Liver (tissue), 9 donors: ENCODE results near the gene CGB5. TPM values are rescaled to one million over a fixed set of nuclear protein-coding genes. Genes with fewer than 3 reads are reported as not detected.
"Not testable (repeated sequence)": the region's sequence is repeated elsewhere in the genome, so short reads cannot be mapped to it uniquely, and the experiment has no call there.

ENCODE experiments used
- DNase-seq: peaks from one replicate; pipeline ENCODE4 v3.0.0-alpha.2; 2017; ENCODE audit warnings: low spot score
- H3K27ac ChIP-seq, 2 donors: one replicate each; pipeline ENCODE4 v1.7.0; 2013; ENCODE audit warnings: inconsistent platforms in 2 of 2, low read length in 2 of 2, control low read depth in 1 of 2, low read depth in 1 of 2, mild to moderate bottlenecking in 1 of 2
- H3K27me3 ChIP-seq, 4 donors: one replicate each; pipeline versions ENCODE4 v1.6.1 to v1.7.0; 2013; ENCODE audit warnings: low read length in 3 of 4, inconsistent platforms in 1 of 4, mild to moderate bottlenecking in 1 of 4, moderate library complexity in 1 of 4; ENCODE audit not compliant: control insufficient read depth in 4 of 4, insufficient read depth in 4 of 4
- H3K36me3 ChIP-seq, 4 donors: one replicate each; pipeline versions ENCODE4 v1.6.1 to v1.7.0; 2013; ENCODE audit warnings: low read length in 3 of 4, mild to moderate bottlenecking in 3 of 4, low read depth in 1 of 4, moderate library complexity in 1 of 4; ENCODE audit not compliant: control insufficient read depth in 4 of 4, insufficient read depth in 3 of 4
- H3K4me1 ChIP-seq, 4 donors: one replicate each; pipeline versions ENCODE4 v1.6.1 to v1.7.0; 2013; ENCODE audit warnings: low read length in 3 of 4, mild to moderate bottlenecking in 3 of 4, moderate library complexity in 1 of 4; ENCODE audit not compliant: control insufficient read depth in 4 of 4, insufficient read depth in 4 of 4
- H3K4me3 ChIP-seq, 3 donors: one replicate each; pipeline versions ENCODE4 v1.6.1 to v1.7.0; 2013; ENCODE audit warnings: low read length in 3 of 3, control low read depth in 1 of 3, low read depth in 1 of 3, mild to moderate bottlenecking in 1 of 3
- H3K9ac ChIP-seq, 2 donors: one replicate each; pipeline ENCODE4 v1.7.0; 2013; ENCODE audit warnings: low read length in 2 of 2, mild to moderate bottlenecking in 2 of 2, moderate library complexity in 2 of 2, control low read depth in 1 of 2, low read depth in 1 of 2
- H3K9me3 ChIP-seq, 4 donors: one replicate each; pipeline versions ENCODE4 v1.6.1 to v1.7.0; 2013; ENCODE audit warnings: low read length in 3 of 4; ENCODE audit not compliant: control insufficient read depth in 4 of 4
- EGR1 ChIP-seq, 2 donors: IDR thresholded peaks; 2 replicates each; pipeline ENCODE4 v1.6.1; 2016 to 2018; ENCODE audit warnings: antibody characterized with exemption in 2 of 2, low read depth in 2 of 2
- FOXA1 ChIP-seq: IDR thresholded peaks from 2 replicates; pipeline ENCODE4 v1.6.1; 2016; ENCODE audit warnings: antibody characterized with exemption
- FOXA2 ChIP-seq: IDR thresholded peaks from 2 replicates; pipeline ENCODE4 v1.6.1; 2016; ENCODE audit warnings: antibody characterized with exemption
- GABPA ChIP-seq, 2 donors: IDR thresholded peaks in 1 of 2; conservative IDR thresholded peaks in 1 of 2; 2 replicates each; pipeline ENCODE4 v1.6.1; 2016; ENCODE audit warnings: antibody characterized with exemption in 2 of 2, mild to moderate bottlenecking in 1 of 2, moderate library complexity in 1 of 2
- HNF4G ChIP-seq: IDR thresholded peaks from 2 replicates; pipeline ENCODE4 v1.6.1; 2016; ENCODE audit warnings: antibody characterized with exemption
- NR2F2 ChIP-seq: IDR thresholded peaks from 2 replicates; pipeline ENCODE4 v1.6.1; 2016; ENCODE audit warnings: antibody characterized with exemption
- RAD21 ChIP-seq, 2 donors: IDR thresholded peaks; 2 replicates each; pipeline ENCODE4 v1.6.1; 2016; ENCODE audit warnings: antibody characterized with exemption in 2 of 2, mild to moderate bottlenecking in 2 of 2
- SP1 ChIP-seq: IDR thresholded peaks from 2 replicates; pipeline ENCODE4 v1.6.1; 2018; ENCODE audit warnings: antibody characterized with exemption, mild to moderate bottlenecking
- TAF1 ChIP-seq: conservative IDR thresholded peaks from 2 replicates; pipeline ENCODE4 v1.6.1; 2016; ENCODE audit warnings: antibody characterized with exemption, mild to moderate bottlenecking
- YY1 ChIP-seq: IDR thresholded peaks from 2 replicates; pipeline ENCODE4 v1.6.1; 2016; ENCODE audit warnings: antibody characterized with exemption, mild to moderate bottlenecking
- WGBS: extraction: QIAGEN DNeasy Blood & Tissue Kit; methylation state at CpG from one replicate; pipeline ENCODE4 v1.1.7; 2013; 5-methylcytosine and 5-hydroxymethylcytosine counted together
- polyA plus RNA-seq, 2 donors: library from polyadenylated mRNA; stranded (reverse) in 1 of 2; unstranded in 1 of 2; fragments of 200-250 nt in 1 of 2; fragments of >200 nt in 1 of 2; fragmentation: Nextera tagmentation in 1 of 2; extraction: Ambion mirVana in 1 of 2; gene quantifications; one replicate each; pipeline versions ENCODE4 v1.2.1 to v1.2.3, GENCODE V29; 2013 to 2015
- total RNA-seq, 2 donors: library from RNA; depleted of rRNA; stranded (reverse); fragments of >200 nt; gene quantifications; one replicate each; pipeline ENCODE4 v1.2.3, GENCODE V29; 2014
- TF ChIP-seq, protein P1 (sequence below): IDR thresholded peaks from 2 replicates; pipeline ENCODE4 v1.6.1; 2016; ENCODE audit warnings: antibody characterized with exemption
- TF ChIP-seq, protein P2 (sequence below): IDR thresholded peaks from 2 replicates; pipeline ENCODE4 v1.6.1; 2016; ENCODE audit warnings: antibody characterized with exemption
- TF ChIP-seq, protein P3 (sequence below): IDR thresholded peaks from 2 replicates; pipeline ENCODE4 v1.6.1; 2016; ENCODE audit warnings: antibody characterized with exemption
- TF ChIP-seq, protein P4 (sequence below): fragments of 150-350 bp; IDR thresholded peaks from 2 replicates; pipeline ENCODE4 v1.5.1; 2017; ENCODE audit warnings: improper control_type of control experiment, low read depth, low read length; ENCODE audit not compliant: missing input control
- donor health status: healthy.
- donor health status: healthy.
- donor health status: healthy.
- donor health status: healthy.
- donor health status: healthy.

CGB5 gene
- total and polyA plus RNA-seq, 4 donors = not detected

DNA sequence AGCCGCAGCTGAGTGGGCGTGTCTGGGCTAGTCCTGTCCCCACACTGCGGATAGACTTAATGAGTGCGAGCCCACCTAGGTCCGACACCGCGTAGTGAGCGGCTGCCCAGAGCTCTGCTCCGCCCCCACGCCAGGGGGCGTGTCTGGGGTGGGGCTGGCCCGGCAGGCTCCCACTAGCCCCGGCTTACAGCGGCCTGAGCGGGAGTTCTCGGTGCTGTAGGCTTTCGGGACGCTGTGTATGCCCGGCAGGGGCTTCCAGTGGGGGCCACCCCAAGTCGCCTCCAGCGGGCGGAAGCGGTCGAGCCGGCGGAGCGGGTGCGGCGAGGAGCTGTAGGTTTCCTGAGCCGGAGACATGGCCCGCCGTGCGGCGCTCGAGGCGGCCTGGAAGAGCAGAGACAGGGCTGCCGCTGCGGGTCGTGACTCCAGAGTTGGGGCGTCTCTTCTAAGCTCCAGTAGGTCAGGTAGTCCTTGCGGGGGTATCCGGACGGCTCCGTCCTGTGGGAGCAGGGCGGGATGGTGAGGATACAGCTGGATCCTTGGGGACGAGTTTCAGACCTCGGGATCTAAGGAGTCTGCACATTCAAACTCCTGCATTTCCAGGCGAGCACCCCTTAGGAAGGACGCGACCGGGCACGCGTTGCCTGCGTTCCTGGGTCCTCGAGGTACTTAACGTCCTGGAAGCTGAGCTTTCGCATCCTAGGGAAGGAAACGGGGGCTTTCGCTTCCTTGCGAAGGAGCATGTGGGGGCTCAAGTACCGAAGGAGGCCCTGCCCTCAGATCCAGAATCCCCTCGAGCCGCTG lies 12.7 kb downstream of the CGB5 start:
- TF ChIP-seq, protein P1, sequence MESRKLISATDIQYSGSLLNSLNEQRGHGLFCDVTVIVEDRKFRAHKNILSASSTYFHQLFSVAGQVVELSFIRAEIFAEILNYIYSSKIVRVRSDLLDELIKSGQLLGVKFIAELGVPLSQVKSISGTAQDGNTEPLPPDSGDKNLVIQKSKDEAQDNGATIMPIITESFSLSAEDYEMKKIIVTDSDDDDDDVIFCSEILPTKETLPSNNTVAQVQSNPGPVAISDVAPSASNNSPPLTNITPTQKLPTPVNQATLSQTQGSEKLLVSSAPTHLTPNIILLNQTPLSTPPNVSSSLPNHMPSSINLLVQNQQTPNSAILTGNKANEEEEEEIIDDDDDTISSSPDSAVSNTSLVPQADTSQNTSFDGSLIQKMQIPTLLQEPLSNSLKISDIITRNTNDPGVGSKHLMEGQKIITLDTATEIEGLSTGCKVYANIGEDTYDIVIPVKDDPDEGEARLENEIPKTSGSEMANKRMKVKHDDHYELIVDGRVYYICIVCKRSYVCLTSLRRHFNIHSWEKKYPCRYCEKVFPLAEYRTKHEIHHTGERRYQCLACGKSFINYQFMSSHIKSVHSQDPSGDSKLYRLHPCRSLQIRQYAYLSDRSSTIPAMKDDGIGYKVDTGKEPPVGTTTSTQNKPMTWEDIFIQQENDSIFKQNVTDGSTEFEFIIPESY = no peak
- TF ChIP-seq TAF1 = no peak
- TF ChIP-seq GABPA (IDR thresholded peaks at IDR 0.05 in 1 of 2, conservative IDR thresholded peaks at IDR 0.05 in 1 of 2) = no peak
- no peak for TF ChIP-seq FOXA2
- TF ChIP-seq NR2F2 = no peak
- TF ChIP-seq YY1 = no peak
- TF ChIP-seq, protein P2, sequence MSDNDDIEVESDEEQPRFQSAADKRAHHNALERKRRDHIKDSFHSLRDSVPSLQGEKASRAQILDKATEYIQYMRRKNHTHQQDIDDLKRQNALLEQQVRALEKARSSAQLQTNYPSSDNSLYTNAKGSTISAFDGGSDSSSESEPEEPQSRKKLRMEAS = no peak
- no peak for TF ChIP-seq SP1
- TF ChIP-seq FOXA1 = no peak
- TF ChIP-seq RAD21 (IDR thresholded peaks at IDR 0.05) = no peak
- TF ChIP-seq, protein P3, sequence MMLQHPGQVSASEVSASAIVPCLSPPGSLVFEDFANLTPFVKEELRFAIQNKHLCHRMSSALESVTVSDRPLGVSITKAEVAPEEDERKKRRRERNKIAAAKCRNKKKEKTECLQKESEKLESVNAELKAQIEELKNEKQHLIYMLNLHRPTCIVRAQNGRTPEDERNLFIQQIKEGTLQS = no peak
- H3K9ac ChIP-seq = no peak overlapping the region
- H3K27ac ChIP-seq = no peak overlapping the region
- H3K27me3 ChIP-seq = no peaks in the 10 kb centered on the region
- no peaks in the 10 kb centered on the region for H3K36me3 ChIP-seq
- peaks cover 0 to 22% (median 12%) of the 10 kb centered on the region in 4 donors for H3K4me1 ChIP-seq
- peak; percentile 65 for DNase-seq
- peak overlapping the region; percentile 59 to 61 (median 59) for H3K4me3 ChIP-seq
- WGBS = 2% methylated on average over 63 of the region's 63 CpGs
- H3K9me3 ChIP-seq = no peaks in the 10 kb centered on the region

DNA sequence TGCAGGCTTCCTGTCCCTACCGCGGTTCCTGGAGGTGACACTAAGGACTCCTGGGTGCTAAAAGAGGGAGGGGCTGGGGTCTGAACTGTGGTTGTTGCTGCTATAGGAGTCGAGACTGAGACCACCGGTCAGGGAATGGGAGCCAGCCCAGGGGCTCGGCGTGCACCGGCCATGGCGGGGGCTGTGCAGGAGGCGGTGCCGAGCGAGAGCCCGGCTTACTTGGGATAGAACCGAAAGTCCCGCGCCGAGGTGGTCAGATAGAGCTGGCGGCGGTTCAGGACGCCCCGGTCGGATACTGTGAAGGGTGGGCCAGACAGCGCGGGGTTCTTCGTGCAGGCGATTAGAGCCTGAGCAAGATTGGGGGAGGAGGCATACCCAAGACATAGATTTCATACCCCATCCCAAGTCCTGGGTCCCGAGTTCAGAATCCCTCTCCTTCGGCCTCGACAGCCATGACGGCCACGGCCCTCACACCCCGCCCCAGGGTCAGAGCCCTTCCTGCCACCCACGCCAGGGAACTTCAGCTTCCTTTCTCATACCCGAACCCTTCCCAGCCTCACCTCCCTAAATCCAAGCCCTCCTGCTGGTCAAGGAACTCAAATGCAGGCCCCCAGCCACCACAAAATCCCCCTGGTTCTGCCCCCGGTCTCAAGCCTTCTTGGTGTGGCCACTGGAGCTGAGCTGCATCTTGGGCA lies 13.4 kb downstream of the CGB5 start:
- WGBS = 7% methylated on average over 34 of the region's 34 CpGs
- not testable (repeated sequence) for H3K9ac ChIP-seq, H3K36me3 ChIP-seq, H3K27ac ChIP-seq, DNase-seq, H3K9me3 ChIP-seq, H3K27me3 ChIP-seq
- Histone ChIP-seq H3K4me3 (peak overlapping the region in 2 of 3 donors; percentile 3 to 61), H3K4me1 (peaks cover 0 to 22% (median 12%) of the 10 kb centered on the region in 4 donors)

DNA sequence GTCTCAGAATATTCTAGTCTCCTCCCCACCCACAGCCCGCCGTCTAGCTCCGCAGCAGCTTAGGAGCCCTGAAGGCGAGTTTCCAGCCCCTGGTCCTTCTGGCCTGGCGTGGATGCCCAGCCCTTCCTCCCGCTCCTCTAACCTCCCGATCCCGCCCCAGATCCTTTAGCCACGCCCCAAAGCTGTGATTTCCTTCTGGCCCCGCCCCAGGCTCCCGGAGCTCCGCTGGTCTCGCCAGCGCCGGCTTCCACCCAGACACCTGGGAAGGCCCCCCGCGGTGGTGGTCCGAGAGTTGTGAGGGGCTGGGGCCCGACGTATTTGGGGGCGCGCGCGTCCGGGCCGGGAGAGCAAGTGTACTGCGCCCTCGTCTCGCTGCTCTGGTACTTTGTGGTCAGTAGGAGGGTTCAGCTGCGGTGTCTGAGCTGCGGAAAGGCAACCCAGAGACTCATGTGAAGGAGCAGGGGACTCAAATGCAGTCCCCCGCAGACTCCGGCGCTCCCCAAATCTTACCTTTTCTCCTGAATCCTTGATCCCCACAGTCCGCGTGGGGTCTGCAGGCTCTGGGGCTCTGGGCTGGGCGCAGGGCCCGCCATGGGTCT lies 14.1 kb downstream of the CGB5 start, which contains the start of gene CGB7:
TSS of gene CGB7 (minus strand) at position 114 of the 599 bp plus-strand sequence. CDS start 2,374 bp downstream, outside the sequence.
- TF ChIP-seq HNF4G = no peak
- no peak for TF ChIP-seq RAD21 (IDR thresholded peaks at IDR 0.05)
- TF ChIP-seq, protein P4, sequence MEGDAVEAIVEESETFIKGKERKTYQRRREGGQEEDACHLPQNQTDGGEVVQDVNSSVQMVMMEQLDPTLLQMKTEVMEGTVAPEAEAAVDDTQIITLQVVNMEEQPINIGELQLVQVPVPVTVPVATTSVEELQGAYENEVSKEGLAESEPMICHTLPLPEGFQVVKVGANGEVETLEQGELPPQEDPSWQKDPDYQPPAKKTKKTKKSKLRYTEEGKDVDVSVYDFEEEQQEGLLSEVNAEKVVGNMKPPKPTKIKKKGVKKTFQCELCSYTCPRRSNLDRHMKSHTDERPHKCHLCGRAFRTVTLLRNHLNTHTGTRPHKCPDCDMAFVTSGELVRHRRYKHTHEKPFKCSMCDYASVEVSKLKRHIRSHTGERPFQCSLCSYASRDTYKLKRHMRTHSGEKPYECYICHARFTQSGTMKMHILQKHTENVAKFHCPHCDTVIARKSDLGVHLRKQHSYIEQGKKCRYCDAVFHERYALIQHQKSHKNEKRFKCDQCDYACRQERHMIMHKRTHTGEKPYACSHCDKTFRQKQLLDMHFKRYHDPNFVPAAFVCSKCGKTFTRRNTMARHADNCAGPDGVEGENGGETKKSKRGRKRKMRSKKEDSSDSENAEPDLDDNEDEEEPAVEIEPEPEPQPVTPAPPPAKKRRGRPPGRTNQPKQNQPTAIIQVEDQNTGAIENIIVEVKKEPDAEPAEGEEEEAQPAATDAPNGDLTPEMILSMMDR = no peak
- no peak for TF ChIP-seq EGR1 (IDR thresholded peaks at IDR 0.05; ENCODE audit: low read depth in 2 of 2)
- TF ChIP-seq, protein P2 = no peak
- Histone ChIP-seq H3K4me1 (peaks cover 0 to 22% (median 12%) of the 10 kb centered on the region in 4 donors), H3K27me3 (no peaks in the 10 kb centered on the region), H3K27ac (no peak within 1 kb of the TSS), H3K36me3 (no peaks in the 10 kb centered on the region), H3K4me3 (peak within 1 kb of the TSS in 2 of 3 donors; percentile 3 to 61), H3K9ac (no peak within 1 kb of the TSS), H3K9me3 (no peaks in the 10 kb centered on the region)
- DNase-seq = peak; percentile 45
- WGBS = 5% methylated on average over 38 of the region's 38 CpGs
